ENCODE measurements around the gene SKAP2. TPM values are rescaled to one million over a fixed set of nuclear protein-coding genes. Genes with fewer than 3 reads are reported as not detected.

The SKAP2 gene
- total and polyA plus RNA-seq, 10 of the 15 experiments (the other 5 are each of a cell fraction or from before 2014, with no cell fraction given), result 10.9 to 40.6 (median 23.5) TPM

GRCh38 chr7:26696161-26696560 is 168.2 kb downstream of the SKAP2 start:
- no peaks in the 10 kb centered on the region for H3K79me2 ChIP-seq (ENCODE audit: control insufficient read depth, insufficient read depth, low read length)
- no TSS peak for BruUV-seq (replicated peaks)
- ATAC-seq (no peak), FAIRE-seq (no peak), DNase-seq (ENCODE audit: low read depth, low spot score) (no peak)
- H3K36me3 ChIP-seq (ENCODE audit: control insufficient read depth in 2 of 2, insufficient read depth in 2 of 2, low read length in 1 of 2), result no peaks in the 10 kb centered on the region
- H3K9me3 ChIP-seq (replicated peaks; ENCODE audit: control insufficient read depth, insufficient read depth, low read length), result no peaks in the 10 kb centered on the region
- ChIA-PET CTCF (interaction anchor here (1.9 kb wide), 1 partner anchor 9 kb away, joined by 5 read pairs; no protein-coding TSS in a partner anchor), RAD21 (ENCODE audit: unreplicated experiment) (no interaction called here), SMC1A (ENCODE audit: uncharacterized antibody, unreplicated experiment) (no interaction called here), POLR2A (no interaction called here)
- no peak overlapping the region for H3K4me2 ChIP-seq (ENCODE audit: control insufficient read depth, insufficient read depth)
- H3K27me3 ChIP-seq (replicated peaks in 1 of 2; ENCODE audit: control insufficient read depth in 2 of 2, insufficient read depth in 2 of 2, low read length in 1 of 2), result no peaks in the 10 kb centered on the region
- H4K20me1 ChIP-seq (ENCODE audit: control insufficient read depth, insufficient read depth), result no peaks in the 10 kb centered on the region
- intact Hi-C loops (cut with micrococcal nuclease; ENCODE audit: unreplicated experiment) (no loop called here), in situ Hi-C loops (cut with MboI) (no loop called here)
- TF ChIP-seq NR2F1 (conservative IDR thresholded peaks at IDR 0.05), result no peak
- TF ChIP-seq ATF3 (IDR thresholded peaks at IDR 0.05; ENCODE audit: borderline replicate concordance, extremely low read depth, low read depth, low read length), result no peak
- no peak for TF ChIP-seq HSF1 (IDR thresholded peaks at IDR 0.05; ENCODE audit: low read depth, low read length)
- no peak for TF ChIP-seq NFXL1 (IDR thresholded peaks at IDR 0.05; ENCODE audit: borderline replicate concordance)
- TF ChIP-seq SMARCA5 (IDR thresholded peaks at IDR 0.05), result no peak
- TF ChIP-seq IRF5 (IDR thresholded peaks at IDR 0.05; ENCODE audit: borderline replicate concordance), result no peak
- TF ChIP-seq TCF3 (IDR thresholded peaks at IDR 0.05; ENCODE audit: borderline replicate concordance, insufficient read depth, low read depth, low read length), result no peak
- no peak for TF ChIP-seq PML (IDR thresholded peaks at IDR 0.05; ENCODE audit: low read length)
- no peak for TF ChIP-seq PRDM15 (CRISPR knock-in tag; IDR thresholded peaks at IDR 0.05)
- no peak for TF ChIP-seq CBX3 (IDR thresholded peaks at IDR 0.05; ENCODE audit: borderline replicate concordance, low read depth)
- TF ChIP-seq POLR2A (IDR thresholded peaks at IDR 0.05; ENCODE audit: low read depth, low read length), result no peak
- TF ChIP-seq SRF (IDR thresholded peaks at IDR 0.05; ENCODE audit: low read depth in 2 of 2, low read length in 2 of 2), result no peak
- no peak for TF ChIP-seq CHD1 (IDR thresholded peaks at IDR 0.05; ENCODE audit: low read depth, low read length)
- TF ChIP-seq USF1 (IDR thresholded peaks at IDR 0.05; ENCODE audit: borderline replicate concordance, extremely low read length, insufficient read depth, low read depth, low read length), result no peak
- no peak for TF ChIP-seq SP1 (IDR thresholded peaks at IDR 0.05; ENCODE audit: low read depth, low read length)
- TF ChIP-seq NKRF (conservative IDR thresholded peaks at IDR 0.05), result no peak
- H2AFZ ChIP-seq (ENCODE audit: control insufficient read depth, low read depth, low read length), result no peak overlapping the region
- no peak overlapping the region for H3K4me3 ChIP-seq
- no peaks in the 10 kb centered on the region for H3K4me1 ChIP-seq (ENCODE audit: control insufficient read depth, insufficient read depth, low read length)
- no peak overlapping the region for H3K27ac ChIP-seq (ENCODE audit: control insufficient read depth, insufficient read depth)
- H3K9ac ChIP-seq (ENCODE audit: control insufficient read depth, insufficient read depth, low read length), result no peak overlapping the region

Data from GM12878 (cell line).